Endometrial microvascular endothelial cells (primary cell): ENCODE results near the gene NKD1. TPM values are rescaled to one million over a fixed set of nuclear protein-coding genes. Genes with fewer than 3 reads are reported as not detected.
"Not testable (repeated sequence)": the region's sequence is repeated elsewhere in the genome, so short reads cannot be mapped to it uniquely, and the experiment has no call there.

ENCODE experiments used
- in situ Hi-C: cut with HindIII; loops from 2 replicates; pipeline ENCODE4 v1.10.0; 2017; ENCODE audit warnings: low sequenced_read_pairs, low pct_unique_long_range_greater_than_20kb; ENCODE audit errors: inconsistent ontology term
- total RNA-seq: library from RNA; depleted of rRNA; stranded (reverse); fragments of >200 nt; gene quantifications from one replicate; pipeline ENCODE4 v1.2.3, GENCODE V29; 2015; ENCODE audit errors: inconsistent ontology term

The NKD1 gene
- total RNA-seq, 1 donor from 2014 or later, result under 0.01 TPM

GRCh38 chr16:50570808-50571598 is 22.8 kb downstream of the NKD1 start:
- in situ Hi-C loops, result no loop called here

GRCh38 chr16:50571786-50572185 is 23.6 kb downstream of the NKD1 start:
- in situ Hi-C loops, result no loop called here

DNA sequence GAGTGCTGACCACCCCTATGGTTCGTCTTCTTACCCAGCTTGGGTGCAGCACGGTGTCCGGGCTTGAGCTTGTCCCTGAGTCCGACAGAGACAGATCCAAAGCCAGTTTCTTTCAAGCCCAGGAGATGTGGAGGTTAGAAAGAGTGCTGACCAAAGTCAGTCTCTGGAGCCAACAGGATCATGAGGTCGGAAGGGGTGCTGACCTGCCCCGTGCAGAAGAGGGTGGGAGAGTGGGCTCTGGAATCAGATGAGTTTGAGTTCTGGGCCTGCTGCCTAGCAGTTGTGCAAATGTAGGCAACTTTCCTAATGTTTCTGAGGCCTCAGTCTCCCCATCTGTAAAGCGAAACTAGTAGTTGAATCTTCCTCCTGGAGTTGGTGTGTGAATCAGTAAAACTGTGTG is 24.5 kb downstream of the NKD1 start:
- in situ Hi-C loops, result no loop called here

DNA sequence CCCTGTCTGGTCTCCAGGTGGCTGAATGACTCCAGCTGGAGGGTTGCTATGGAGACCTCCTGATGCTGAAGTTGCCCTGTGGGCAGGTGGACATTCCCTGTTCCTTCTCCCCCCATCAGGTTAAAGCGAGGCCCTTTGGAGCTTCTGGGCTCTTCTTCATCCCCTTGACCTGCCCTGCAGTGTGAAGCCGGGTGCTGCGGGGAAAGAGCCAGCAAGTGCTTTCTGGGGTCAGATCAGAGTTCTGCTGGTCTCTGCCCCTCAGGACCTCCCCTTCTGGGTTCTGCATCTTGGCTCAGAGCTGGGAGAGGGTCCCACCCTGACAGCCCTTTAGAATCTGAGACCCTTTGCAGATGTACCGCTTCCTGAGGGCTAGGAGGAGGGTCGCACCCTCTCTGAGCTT is 25.1 kb downstream of the NKD1 start:
- in situ Hi-C loops, result no loop called here

DNA sequence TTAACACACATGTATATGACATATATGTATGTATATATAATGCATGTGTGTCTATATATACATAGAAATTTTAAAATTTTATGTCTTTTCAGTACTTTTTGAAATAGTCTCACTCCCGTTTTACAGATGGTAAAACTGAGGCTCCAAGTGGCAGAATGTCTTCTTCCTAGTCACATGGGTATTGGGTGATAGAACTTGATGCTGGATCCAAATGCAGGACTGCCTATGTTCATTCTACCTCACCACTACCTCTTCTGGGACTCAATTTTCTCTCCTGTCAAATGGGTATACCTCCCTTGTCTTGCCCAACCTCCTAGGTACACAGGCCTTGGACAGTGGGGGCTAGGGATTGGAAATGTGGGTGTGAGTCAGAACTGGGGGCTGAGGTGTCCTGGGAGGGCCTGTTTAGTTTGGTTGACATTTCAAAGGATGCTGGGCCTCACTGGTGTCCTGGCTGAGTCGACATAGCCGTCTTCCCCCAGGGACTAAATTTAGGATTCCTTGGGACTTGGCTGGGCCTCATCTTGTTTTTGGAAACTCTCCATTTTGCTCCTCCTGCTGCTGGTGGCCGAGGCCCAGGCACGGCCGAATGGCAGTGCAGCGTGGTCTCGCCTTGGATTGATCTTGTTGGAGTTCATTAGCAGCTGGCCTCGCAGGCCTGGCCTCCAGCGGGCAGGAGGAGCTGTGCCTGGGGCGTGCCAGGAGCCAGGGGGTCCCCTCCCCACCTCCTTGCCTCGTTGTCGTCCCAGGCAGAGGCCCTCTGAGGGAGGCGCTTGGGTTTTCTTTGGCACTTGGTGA is 25.9 kb downstream of the NKD1 start:
- in situ Hi-C loops, result no loop called here

- in situ Hi-C loops, result no loop called here
These were observed 26.5 kb downstream of the NKD1 start for GRCh38 chr16:50574745-50575136.

- in situ Hi-C loops, result no loop called here
These were observed 27.5 kb downstream of the NKD1 start for GRCh38 chr16:50575743-50576142.

GRCh38 chr16:50576403-50577113 is 28.4 kb downstream of the NKD1 start:
- in situ Hi-C loops, result no loop called here

GRCh38 chr16:50578137-50578536 is 29.9 kb downstream of the NKD1 start:
- in situ Hi-C loops, result no loop called here

- in situ Hi-C loops, result not testable (repeated sequence)
These were observed 31.2 kb downstream of the NKD1 start for GRCh38 chr16:50579373-50579772.

GRCh38 chr16:50580180-50580798 is 32.1 kb downstream of the NKD1 start:
- in situ Hi-C loops, result no loop called here

GRCh38 chr16:50581845-50582244 is 33.6 kb downstream of the NKD1 start:
- in situ Hi-C loops, result no loop called here

DNA sequence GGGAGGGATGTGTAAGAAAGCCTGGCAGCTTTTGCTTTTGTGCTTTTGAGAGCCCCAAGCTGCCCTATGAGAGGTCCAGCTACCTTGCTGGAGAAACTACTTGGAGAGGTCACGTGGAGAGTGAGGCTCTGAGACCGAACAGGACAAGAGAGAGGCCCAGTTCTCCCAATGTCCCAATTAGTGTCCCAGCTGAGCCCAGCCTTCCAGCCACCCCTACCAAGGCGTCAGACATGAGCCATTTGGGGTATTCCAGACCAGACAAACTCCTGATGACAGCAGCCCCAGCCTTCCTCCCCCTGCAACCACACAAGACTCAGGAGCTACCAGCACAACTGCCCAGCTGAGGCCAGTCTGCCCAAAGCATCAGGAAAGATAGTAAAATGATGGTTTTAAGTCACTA is 35.0 kb downstream of the NKD1 start:
- in situ Hi-C loops, result no loop called here

DNA sequence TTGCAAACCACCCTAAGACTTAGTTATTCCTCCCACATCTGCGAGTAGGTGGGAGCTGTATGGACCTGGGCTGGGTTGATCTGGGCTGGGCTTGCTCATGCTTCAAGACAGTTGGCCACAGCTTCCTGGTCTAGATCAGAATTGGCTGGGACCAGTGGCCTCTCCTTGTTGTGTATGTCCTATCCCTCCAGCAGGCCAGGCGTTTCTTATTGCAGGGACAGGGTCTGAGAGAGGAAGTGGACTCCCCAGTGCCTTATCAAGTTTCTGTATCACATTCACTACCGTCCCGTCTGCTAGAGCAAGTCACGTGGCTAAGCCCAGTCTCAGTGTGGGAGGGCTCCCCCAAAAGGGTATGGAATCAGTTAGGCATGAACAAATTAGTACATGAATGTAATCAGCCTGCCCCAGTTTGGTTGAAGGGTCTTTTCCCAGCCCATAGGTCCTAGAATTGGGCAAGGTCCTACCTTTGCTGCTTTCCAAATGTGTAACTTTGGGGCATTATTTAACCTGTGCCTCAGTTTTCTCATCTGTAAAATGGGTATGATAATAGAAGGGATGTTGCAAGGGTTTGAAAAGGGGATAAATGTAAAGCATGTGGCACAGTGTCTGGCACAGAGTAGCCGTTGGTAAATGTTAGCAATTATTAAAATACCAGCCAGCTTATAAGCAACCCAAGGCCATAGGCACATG is 36.0 kb downstream of the NKD1 start:
- in situ Hi-C loops, result no loop called here

- in situ Hi-C loops, result no loop called here
These were observed 37.2 kb downstream of the NKD1 start for GRCh38 chr16:50585331-50585776.

DNA sequence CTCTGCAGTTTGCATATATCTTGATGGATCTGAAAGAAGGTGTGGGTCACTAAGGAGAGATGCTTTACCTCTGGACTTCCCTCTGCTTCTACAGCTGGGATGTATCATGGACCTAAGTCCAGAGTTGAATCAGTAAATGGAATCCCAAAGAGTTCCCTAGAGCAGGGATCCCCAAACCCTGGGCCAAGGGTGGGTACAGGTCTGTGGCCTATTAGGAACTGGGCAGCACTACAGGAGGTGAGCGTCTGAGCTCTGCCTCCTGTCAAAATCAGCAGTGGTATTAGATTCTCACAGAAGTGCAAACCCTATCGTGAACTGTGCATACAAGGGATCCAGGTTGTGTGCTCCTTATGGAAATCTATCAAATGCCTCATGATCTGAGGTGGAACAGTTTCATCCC is 39.3 kb downstream of the NKD1 start:
- in situ Hi-C loops, result no loop called here

DNA sequence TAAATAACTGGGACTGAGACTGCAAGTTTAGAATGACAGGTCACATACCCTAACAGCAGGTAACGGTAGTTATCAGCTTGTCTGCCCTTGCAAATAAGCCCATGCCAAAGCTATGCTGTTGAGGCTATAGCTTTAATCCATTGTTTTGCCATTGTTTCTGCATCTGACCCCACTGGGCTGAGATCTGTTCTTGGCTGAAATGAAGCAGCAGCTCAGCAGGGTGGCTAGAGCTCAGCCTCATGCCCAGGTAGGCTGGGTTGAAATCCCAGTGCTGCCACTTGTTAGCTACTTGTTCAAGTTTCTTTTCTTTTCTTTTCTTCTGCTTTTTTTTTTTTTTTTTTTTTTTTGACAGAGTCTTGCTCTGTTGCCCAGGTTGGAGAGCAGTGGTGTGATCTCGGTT is 40.1 kb downstream of the NKD1 start:
- in situ Hi-C loops, result no loop called here

DNA sequence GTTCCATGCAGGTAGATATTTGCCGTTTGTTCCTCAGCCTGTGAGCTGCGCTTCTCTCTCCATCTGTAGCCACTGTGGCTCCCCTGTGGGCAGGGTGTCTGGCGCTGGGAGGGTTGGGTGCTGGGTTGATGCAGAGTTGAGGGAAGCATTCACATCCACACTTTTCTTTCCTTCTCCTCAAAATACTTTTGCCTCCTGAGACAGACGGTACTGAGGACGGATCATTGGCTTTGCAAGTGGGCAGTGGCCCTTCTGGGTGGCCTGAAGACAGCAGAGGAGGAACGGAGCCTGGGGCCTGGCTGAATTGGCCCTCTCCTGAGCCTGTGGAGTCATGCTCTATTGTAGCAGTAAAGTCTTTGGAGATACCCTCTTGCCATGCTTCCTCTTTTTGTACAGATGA is 43.0 kb downstream of the NKD1 start:
- in situ Hi-C loops, result no loop called here
